Measurements from ENCODE around the gene ATG16L1.

DNA sequence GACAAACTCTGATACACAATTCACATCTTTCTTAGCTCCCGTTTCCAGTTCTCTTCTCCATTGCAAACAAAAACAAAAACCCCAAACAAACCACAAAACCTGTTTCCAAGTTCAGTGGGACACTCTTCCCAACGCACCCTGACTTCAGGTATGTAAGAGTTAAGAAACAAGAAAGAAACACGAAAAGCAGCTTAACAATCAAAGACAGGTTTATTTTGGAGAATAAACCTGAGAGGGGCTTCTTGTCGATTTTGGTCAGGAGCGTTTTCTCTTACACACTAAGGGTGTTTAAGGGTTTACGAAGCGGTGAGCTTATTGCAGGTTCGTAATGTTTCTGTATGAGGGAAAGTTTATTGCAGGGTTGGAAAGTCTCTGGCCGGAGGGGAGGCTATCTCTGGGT lies 905 bp upstream of the ATG16L1 start:
- TF ChIP-seq, protein P1, sequence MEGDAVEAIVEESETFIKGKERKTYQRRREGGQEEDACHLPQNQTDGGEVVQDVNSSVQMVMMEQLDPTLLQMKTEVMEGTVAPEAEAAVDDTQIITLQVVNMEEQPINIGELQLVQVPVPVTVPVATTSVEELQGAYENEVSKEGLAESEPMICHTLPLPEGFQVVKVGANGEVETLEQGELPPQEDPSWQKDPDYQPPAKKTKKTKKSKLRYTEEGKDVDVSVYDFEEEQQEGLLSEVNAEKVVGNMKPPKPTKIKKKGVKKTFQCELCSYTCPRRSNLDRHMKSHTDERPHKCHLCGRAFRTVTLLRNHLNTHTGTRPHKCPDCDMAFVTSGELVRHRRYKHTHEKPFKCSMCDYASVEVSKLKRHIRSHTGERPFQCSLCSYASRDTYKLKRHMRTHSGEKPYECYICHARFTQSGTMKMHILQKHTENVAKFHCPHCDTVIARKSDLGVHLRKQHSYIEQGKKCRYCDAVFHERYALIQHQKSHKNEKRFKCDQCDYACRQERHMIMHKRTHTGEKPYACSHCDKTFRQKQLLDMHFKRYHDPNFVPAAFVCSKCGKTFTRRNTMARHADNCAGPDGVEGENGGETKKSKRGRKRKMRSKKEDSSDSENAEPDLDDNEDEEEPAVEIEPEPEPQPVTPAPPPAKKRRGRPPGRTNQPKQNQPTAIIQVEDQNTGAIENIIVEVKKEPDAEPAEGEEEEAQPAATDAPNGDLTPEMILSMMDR (conservative IDR thresholded peaks at IDR 0.05; ENCODE audit: low read depth, low read length): no peak
- TF ChIP-seq CEBPB (IDR thresholded peaks at IDR 0.05; ENCODE audit: low read depth, low read length): no peak
- no peak for TF ChIP-seq BHLHE40 (IDR thresholded peaks at IDR 0.05; ENCODE audit: low read depth, low read length)
- TF ChIP-seq POLR2A (IDR thresholded peaks at IDR 0.05; ENCODE audit: low read depth, low read length): no peak

Data from IMR-90 (cell line).